ENCODE measurements around the gene SRCAP. TPM values are rescaled to one million over a fixed set of nuclear protein-coding genes. Genes with fewer than 3 reads are reported as not detected.

SRCAP gene
- total RNA-seq, 1 donor from 2014 or later = 93.4 TPM

- peak overlapping the region; percentile 93 for H3K4me3 Mint-ChIP-seq
- H3K27me3 Mint-ChIP-seq (ENCODE audit: insufficient read depth) = no peaks in the 10 kb centered on the region
- peak; percentile 17 for DNase-seq (ENCODE audit: low spot score)
- peaks cover 23% of the 10 kb centered on the region for H3K36me3 Mint-ChIP-seq (ENCODE audit: low read depth)
- no peaks in the 10 kb centered on the region for H3K9me3 Mint-ChIP-seq
- intact Hi-C loops (cut with micrococcal nuclease) = loop anchor here (5.0 kb wide), 2 partner anchors 136 to 311 kb away; partner anchors contain the start of genes CTF1, ZNF646 and ZNF668
- H3K27ac Mint-ChIP-seq = peak overlapping the region; percentile 82
- peaks cover 28% of the 10 kb centered on the region for H3K4me1 Mint-ChIP-seq (ENCODE audit: low read depth)
These were observed 62.5 kb downstream of the SRCAP start for GRCh38 chr16:30761427-30761927.

GRCh38 chr16:30761928-30762902 is 63.2 kb downstream of the SRCAP start, which contains the start of the genes CFAP119 and RNF40:
CFAP119 (minus strand) TSS chr16:30762062; CDS start chr16:30761748, 314 bp downstream.
RNF40 (plus strand) TSS chr16:30762322; CDS start chr16:30762546, 224 bp downstream.
- peaks cover 28% of the 10 kb centered on the region for H3K36me3 Mint-ChIP-seq (ENCODE audit: low read depth)
- H3K4me3 Mint-ChIP-seq = peak within 1 kb of the TSS; percentile 93

DNA sequence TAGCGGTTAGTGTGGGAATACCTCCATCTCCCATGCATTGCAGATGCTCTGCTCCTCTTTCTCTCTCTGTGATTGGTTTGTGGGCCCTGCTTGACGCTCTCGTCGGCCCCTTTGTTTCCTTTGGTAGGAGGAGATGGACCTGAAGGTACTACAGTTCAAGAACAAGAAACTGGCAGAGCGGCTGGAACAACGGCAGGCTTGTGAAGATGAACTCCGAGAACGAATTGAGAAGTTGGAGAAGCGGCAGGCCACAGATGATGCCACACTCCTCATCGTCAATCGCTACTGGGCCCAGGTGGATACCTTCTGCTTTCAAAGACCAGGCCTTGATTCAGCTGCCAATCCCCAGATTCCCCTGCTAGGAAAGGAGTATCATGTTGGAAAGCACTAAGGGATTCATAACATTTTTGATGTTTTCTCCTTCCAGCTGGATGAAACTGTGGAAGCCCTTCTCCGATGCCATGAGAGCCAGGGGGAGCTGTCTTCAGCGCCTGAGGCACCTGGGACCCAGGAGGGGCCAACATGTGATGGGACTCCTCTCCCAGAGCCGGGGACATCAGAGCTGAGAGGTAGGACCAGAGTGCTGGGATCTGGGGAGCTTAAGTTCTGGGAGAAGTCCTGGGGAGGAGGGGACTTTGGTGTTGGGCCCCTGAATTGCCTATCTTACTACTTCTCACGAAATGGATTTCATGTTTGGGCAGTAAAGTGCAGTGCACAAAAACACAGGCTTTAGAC is 64.2 kb downstream of the SRCAP start:
- H3K4me1 Mint-ChIP-seq (ENCODE audit: low read depth) = peaks cover 28% of the 10 kb centered on the region
- no peaks in the 10 kb centered on the region for H3K27me3 Mint-ChIP-seq (ENCODE audit: insufficient read depth)
- peak overlapping the region; percentile 82 for H3K27ac Mint-ChIP-seq
- no peaks in the 10 kb centered on the region for H3K9me3 Mint-ChIP-seq
- intact Hi-C loops (cut with micrococcal nuclease) = loop anchor here (1.0 to 5.0 kb wide), 8 partner anchors 12 to 309 kb away; partner anchors contain the start of genes CTF1, FBRS, FBXL19 and PHKG2
- peaks cover 28% of the 10 kb centered on the region for H3K36me3 Mint-ChIP-seq (ENCODE audit: low read depth)
- H3K4me3 Mint-ChIP-seq = peak overlapping the region; percentile 93
- no peak for DNase-seq (ENCODE audit: low spot score)

More at GRCh38 chr16:30761928-30762902, 63.2 kb downstream of the SRCAP start, which contains the start of the genes CFAP119 and RNF40:
- peak; percentile 95 for DNase-seq (ENCODE audit: low spot score)
- no peaks in the 10 kb centered on the region for H3K9me3 Mint-ChIP-seq
- peaks cover 28% of the 10 kb centered on the region for H3K4me1 Mint-ChIP-seq (ENCODE audit: low read depth)
- peak within 1 kb of the TSS; percentile 82 for H3K27ac Mint-ChIP-seq
- H3K27me3 Mint-ChIP-seq (ENCODE audit: insufficient read depth) = no peaks in the 10 kb centered on the region
- intact Hi-C loops (cut with micrococcal nuclease) = loop anchor here (1.0 to 5.0 kb wide), 8 partner anchors 13 to 310 kb away; partner anchors contain the start of genes CTF1, FBRS, FBXL19 and PHKG2

DNA sequence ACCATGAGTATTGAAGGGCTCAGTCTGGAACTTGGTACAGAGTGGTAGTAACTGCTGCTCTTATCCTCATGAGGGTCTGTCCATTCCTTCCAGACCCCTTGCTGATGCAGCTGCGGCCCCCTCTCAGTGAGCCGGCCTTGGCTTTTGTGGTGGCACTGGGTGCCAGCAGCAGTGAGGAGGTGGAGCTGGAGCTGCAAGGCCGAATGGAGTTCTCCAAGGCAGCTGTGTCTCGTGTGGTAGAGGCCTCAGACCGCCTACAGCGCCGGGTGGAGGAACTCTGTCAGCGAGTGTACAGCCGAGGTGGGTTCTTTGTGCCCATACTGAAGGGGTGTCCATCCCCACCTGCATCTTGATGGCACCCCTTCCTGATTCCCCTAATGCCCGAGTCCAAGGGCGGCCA is 65.1 kb downstream of the SRCAP start:
- H3K27me3 Mint-ChIP-seq (ENCODE audit: insufficient read depth) = no peaks in the 10 kb centered on the region
- no peaks in the 10 kb centered on the region for H3K9me3 Mint-ChIP-seq
- H3K36me3 Mint-ChIP-seq (ENCODE audit: low read depth) = peaks cover 36% of the 10 kb centered on the region
- H3K4me3 Mint-ChIP-seq = peak overlapping the region; percentile 93
- no peak overlapping the region for H3K27ac Mint-ChIP-seq
- intact Hi-C loops (cut with micrococcal nuclease) = loop anchor here (5.0 kb wide), 2 partner anchors 133 to 308 kb away; partner anchors contain the start of genes CTF1, ZNF646 and ZNF668
- DNase-seq (ENCODE audit: low spot score) = no peak
- H3K4me1 Mint-ChIP-seq (ENCODE audit: low read depth) = peaks cover 28% of the 10 kb centered on the region

- Mint-ChIP-seq H3K9me3 (no peaks in the 10 kb centered on the region), H3K27ac (no peak overlapping the region), H3K27me3 (ENCODE audit: insufficient read depth) (no peaks in the 10 kb centered on the region), H3K36me3 (ENCODE audit: low read depth) (peaks cover 41% of the 10 kb centered on the region), H3K4me1 (ENCODE audit: low read depth) (peaks cover 28% of the 10 kb centered on the region), H3K4me3 (no peak overlapping the region)
- no peak for DNase-seq (ENCODE audit: low spot score)
- intact Hi-C loops (cut with micrococcal nuclease) = loop anchor here (5.0 kb wide), 2 partner anchors 132 to 307 kb away; partner anchors contain the start of genes CTF1, ZNF646 and ZNF668
These were observed 66.0 kb downstream of the SRCAP start for GRCh38 chr16:30764816-30765465.

- intact Hi-C loops (cut with micrococcal nuclease) = no loop called here
- Mint-ChIP-seq H3K4me3 (no peak overlapping the region), H3K27me3 (ENCODE audit: insufficient read depth) (no peaks in the 10 kb centered on the region), H3K4me1 (ENCODE audit: low read depth) (peaks cover 16% of the 10 kb centered on the region), H3K36me3 (ENCODE audit: low read depth) (peaks cover 44% of the 10 kb centered on the region), H3K27ac (no peak overlapping the region), H3K9me3 (no peaks in the 10 kb centered on the region)
- no peak for DNase-seq (ENCODE audit: low spot score)
These were observed 67.4 kb downstream of the SRCAP start for GRCh38 chr16:30766206-30766932.

- H3K4me3 Mint-ChIP-seq = no peak overlapping the region
- H3K9me3 Mint-ChIP-seq = no peaks in the 10 kb centered on the region
- no peak for DNase-seq (ENCODE audit: low spot score)
- H3K36me3 Mint-ChIP-seq (ENCODE audit: low read depth) = peaks cover 45% of the 10 kb centered on the region
- intact Hi-C loops (cut with micrococcal nuclease) = no loop called here
- H3K27ac Mint-ChIP-seq = no peak overlapping the region
- H3K4me1 Mint-ChIP-seq (ENCODE audit: low read depth) = peaks cover 16% of the 10 kb centered on the region
- H3K27me3 Mint-ChIP-seq (ENCODE audit: insufficient read depth) = no peaks in the 10 kb centered on the region
These were observed 67.9 kb downstream of the SRCAP start for GRCh38 chr16:30766933-30767284.

GRCh38 chr16:30767767-30768465 is 68.9 kb downstream of the SRCAP start:
- peaks cover 17% of the 10 kb centered on the region for H3K4me1 Mint-ChIP-seq (ENCODE audit: low read depth)
- no peak for DNase-seq (ENCODE audit: low spot score)
- no peaks in the 10 kb centered on the region for H3K9me3 Mint-ChIP-seq
- H3K36me3 Mint-ChIP-seq (ENCODE audit: low read depth) = peaks cover 51% of the 10 kb centered on the region
- no peak overlapping the region for H3K27ac Mint-ChIP-seq
- H3K27me3 Mint-ChIP-seq (ENCODE audit: insufficient read depth) = no peaks in the 10 kb centered on the region
- intact Hi-C loops (cut with micrococcal nuclease) = no loop called here
- H3K4me3 Mint-ChIP-seq = no peak overlapping the region

DNA sequence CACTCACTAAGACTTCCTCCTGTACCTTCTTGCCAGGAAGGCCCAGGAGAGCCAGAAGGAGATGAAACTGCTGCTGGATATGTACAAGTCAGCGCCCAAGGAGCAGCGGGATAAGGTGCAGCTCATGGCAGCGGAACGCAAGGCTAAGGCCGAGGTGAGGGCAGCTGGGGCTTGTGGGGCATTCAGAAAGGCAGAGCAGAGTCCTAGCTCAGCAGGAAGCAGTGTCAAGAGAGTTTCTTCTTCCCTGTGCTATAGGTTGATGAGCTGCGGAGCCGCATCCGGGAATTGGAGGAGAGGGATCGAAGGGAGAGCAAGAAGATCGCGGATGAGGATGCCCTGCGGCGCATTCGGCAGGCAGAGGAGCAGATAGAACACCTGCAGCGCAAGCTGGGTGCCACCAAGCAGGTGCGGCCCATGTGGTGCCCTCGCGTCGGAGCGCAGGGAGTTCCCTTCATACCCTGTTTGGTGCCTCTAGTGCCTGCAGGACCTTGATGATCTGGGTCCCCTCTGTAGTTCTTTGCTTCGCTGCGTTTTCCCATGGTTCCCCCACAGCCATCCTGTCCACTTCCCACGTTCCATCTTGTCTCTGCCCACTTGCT is 69.7 kb downstream of the SRCAP start:
- Mint-ChIP-seq H3K4me3 (no peak overlapping the region), H3K27ac (no peak overlapping the region), H3K9me3 (no peaks in the 10 kb centered on the region), H3K36me3 (ENCODE audit: low read depth) (peaks cover 53% of the 10 kb centered on the region), H3K27me3 (ENCODE audit: insufficient read depth) (no peaks in the 10 kb centered on the region), H3K4me1 (ENCODE audit: low read depth) (peaks cover 14% of the 10 kb centered on the region)
- intact Hi-C loops (cut with micrococcal nuclease) = no loop called here
- no peak for DNase-seq (ENCODE audit: low spot score)

GRCh38 chr16:30769379-30770089 is 70.6 kb downstream of the SRCAP start:
- H3K36me3 Mint-ChIP-seq (ENCODE audit: low read depth) = peaks cover 53% of the 10 kb centered on the region
- intact Hi-C loops (cut with micrococcal nuclease) = no loop called here
- H3K27me3 Mint-ChIP-seq (ENCODE audit: insufficient read depth) = no peaks in the 10 kb centered on the region
- H3K9me3 Mint-ChIP-seq = no peaks in the 10 kb centered on the region
- H3K27ac Mint-ChIP-seq = no peak overlapping the region
- H3K4me1 Mint-ChIP-seq (ENCODE audit: low read depth) = peaks cover 10% of the 10 kb centered on the region
- H3K4me3 Mint-ChIP-seq = no peak overlapping the region
- DNase-seq (ENCODE audit: low spot score) = no peak

Measured in activated T-helper 1 cell treated with anti-CD3 and anti-CD28 coated beads, Interleukin-12 subunit alpha, Interleukin-12 subunit beta, Interleukin-2, Interleukin-4 antibody, amounts not matched to agents 30 ng/mL and 10 ng/mL and 1 ng/mL, durations not matched to agents 14 hours and 24 hours and 36 hours (primary cell).